ENCODE results near the gene CDIP1. TPM values are rescaled to one million over a fixed set of nuclear protein-coding genes. Genes with fewer than 3 reads are reported as not detected.

Gene CDIP1
- total RNA-seq, 2 experiments from 2014 or later: 13.5 to 34.2 TPM

DNA sequence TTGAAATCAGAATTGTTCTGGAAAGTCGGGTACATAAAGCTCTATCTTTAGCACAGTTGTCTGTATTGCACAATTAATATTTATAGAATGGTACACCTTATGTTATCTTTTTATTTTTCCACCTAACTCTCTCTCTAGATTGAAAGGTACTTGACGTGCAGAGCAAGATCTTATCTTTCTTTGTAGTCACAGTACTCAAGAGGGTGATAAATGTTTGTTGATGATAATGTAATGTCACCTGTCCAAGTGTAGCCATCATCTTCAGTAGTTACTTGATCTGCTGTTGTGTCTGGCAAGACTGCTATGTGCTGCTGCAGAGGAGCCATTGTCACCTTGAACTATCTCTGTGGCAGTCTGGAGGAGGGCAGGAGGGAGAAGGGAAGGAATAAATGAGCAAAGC is 57.0 kb downstream of the CDIP1 start:
- DNase-seq (ENCODE audit: low spot score): no peak
- peaks cover 23% of the 10 kb centered on the region for H3K36me3 ChIP-seq (ENCODE audit: insufficient read depth, low read length)
- no TSS peak for BruUV-seq (replicated peaks)
- peaks cover 10% of the 10 kb centered on the region for H3K4me1 ChIP-seq (ENCODE audit: insufficient read depth, low read length, poor library complexity, severe bottlenecking)
- intact Hi-C loops (cut with micrococcal nuclease; ENCODE audit: unreplicated experiment): no loop called here
- H3K4me2 ChIP-seq (ENCODE audit: low read length): no peak overlapping the region
- H3K27ac ChIP-seq (ENCODE audit: low read depth, low read length, poor library complexity, severe bottlenecking): no peak overlapping the region
- H3K9me3 ChIP-seq (ENCODE audit: low read length): no peaks in the 10 kb centered on the region
- H2AFZ ChIP-seq (ENCODE audit: low read length): no peak overlapping the region
- ChIA-PET POLR2A (no interaction called here), CTCF (ENCODE audit: unreplicated experiment) (no interaction called here)
- no peaks in the 10 kb centered on the region for H3K9me2 ChIP-seq (ENCODE audit: insufficient read depth, low read length)
- peaks cover 46% of the 10 kb centered on the region; the same call in 1 of the 2 replicates for H3K79me2 ChIP-seq (ENCODE audit: insufficient read depth, low read depth, low read length)
- peaks cover 6% of the 10 kb centered on the region for H4K20me1 ChIP-seq (ENCODE audit: insufficient read depth, low read length)
- no peak overlapping the region for H3K4me3 ChIP-seq (ENCODE audit: low read depth, low read length, poor library complexity, severe bottlenecking)
- no peak for TF ChIP-seq EZH2phosphoT487 (IDR thresholded peaks at IDR 0.05; ENCODE audit: borderline replicate concordance, low read depth, low read length)
- TF ChIP-seq, protein P1, sequence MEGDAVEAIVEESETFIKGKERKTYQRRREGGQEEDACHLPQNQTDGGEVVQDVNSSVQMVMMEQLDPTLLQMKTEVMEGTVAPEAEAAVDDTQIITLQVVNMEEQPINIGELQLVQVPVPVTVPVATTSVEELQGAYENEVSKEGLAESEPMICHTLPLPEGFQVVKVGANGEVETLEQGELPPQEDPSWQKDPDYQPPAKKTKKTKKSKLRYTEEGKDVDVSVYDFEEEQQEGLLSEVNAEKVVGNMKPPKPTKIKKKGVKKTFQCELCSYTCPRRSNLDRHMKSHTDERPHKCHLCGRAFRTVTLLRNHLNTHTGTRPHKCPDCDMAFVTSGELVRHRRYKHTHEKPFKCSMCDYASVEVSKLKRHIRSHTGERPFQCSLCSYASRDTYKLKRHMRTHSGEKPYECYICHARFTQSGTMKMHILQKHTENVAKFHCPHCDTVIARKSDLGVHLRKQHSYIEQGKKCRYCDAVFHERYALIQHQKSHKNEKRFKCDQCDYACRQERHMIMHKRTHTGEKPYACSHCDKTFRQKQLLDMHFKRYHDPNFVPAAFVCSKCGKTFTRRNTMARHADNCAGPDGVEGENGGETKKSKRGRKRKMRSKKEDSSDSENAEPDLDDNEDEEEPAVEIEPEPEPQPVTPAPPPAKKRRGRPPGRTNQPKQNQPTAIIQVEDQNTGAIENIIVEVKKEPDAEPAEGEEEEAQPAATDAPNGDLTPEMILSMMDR (conservative IDR thresholded peaks at IDR 0.05; ENCODE audit: low read length): no peak

DNA sequence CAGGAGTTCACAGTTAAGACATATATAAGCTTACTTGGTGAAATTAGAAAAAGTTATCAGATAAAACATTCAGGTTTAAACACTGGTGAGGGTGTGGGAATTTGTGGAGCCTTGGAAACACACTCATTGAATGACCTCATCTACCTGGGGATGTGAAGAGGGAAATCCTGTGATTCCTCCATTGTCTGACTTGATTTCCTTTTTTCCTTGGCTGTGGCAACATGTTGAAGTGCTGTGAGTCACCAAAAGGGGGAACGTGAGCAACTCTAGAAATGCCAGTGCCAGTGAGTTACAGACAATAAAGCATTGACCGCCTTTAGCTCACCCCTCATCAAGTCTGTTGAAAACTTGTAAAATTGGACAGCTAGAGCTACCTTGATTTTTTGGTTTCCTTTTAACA is 60.6 kb downstream of the CDIP1 start:
- H3K27ac ChIP-seq (ENCODE audit: low read depth, low read length, poor library complexity, severe bottlenecking): no peak overlapping the region
- H3K79me2 ChIP-seq (ENCODE audit: insufficient read depth, low read depth, low read length): peaks cover 68% of the 10 kb centered on the region
- BruUV-seq (replicated peaks): no TSS peak

More for the DNA sequence above, 60.6 kb downstream of the CDIP1 start:
- Histone ChIP-seq H3K36me3 (ENCODE audit: insufficient read depth, low read length) (no peaks in the 10 kb centered on the region), H3K4me1 (ENCODE audit: insufficient read depth, low read length, poor library complexity, severe bottlenecking) (peaks cover 27% of the 10 kb centered on the region), H3K4me2 (ENCODE audit: low read length) (peak overlapping the region; percentile 75), H4K20me1 (ENCODE audit: insufficient read depth, low read length) (peaks cover 6% of the 10 kb centered on the region), H2AFZ (ENCODE audit: low read length) (no peak overlapping the region), H3K9me3 (ENCODE audit: low read length) (no peaks in the 10 kb centered on the region), H3K4me3 (ENCODE audit: low read depth, low read length, poor library complexity, severe bottlenecking) (peak overlapping the region; percentile 97), H3K9me2 (ENCODE audit: insufficient read depth, low read length) (no peaks in the 10 kb centered on the region)
- TF ChIP-seq, protein P1 (conservative IDR thresholded peaks at IDR 0.05; ENCODE audit: low read length): peak; percentile 45
- no peak for TF ChIP-seq EZH2phosphoT487 (IDR thresholded peaks at IDR 0.05; ENCODE audit: borderline replicate concordance, low read depth, low read length)
- ChIA-PET CTCF (ENCODE audit: unreplicated experiment) (no interaction called here), POLR2A (no interaction called here)
- intact Hi-C loops (cut with micrococcal nuclease; ENCODE audit: unreplicated experiment): loop anchor here (1.0 to 5.0 kb wide), 2 partner anchors 27 to 171 kb away; no protein-coding TSS in a partner anchor
- peak; percentile 33 for DNase-seq (ENCODE audit: low spot score)

Measured in OCI-LY7 (cell line).